Amygdala (tissue), 56 donors: ENCODE measurements around the gene GPM6B.

Experiments
- DNase-seq, 56 donors: peaks; one replicate each; lab custom pipeline; 2025; lab: John Stamatoyannopoulos, UW

GPM6B gene, protein sequence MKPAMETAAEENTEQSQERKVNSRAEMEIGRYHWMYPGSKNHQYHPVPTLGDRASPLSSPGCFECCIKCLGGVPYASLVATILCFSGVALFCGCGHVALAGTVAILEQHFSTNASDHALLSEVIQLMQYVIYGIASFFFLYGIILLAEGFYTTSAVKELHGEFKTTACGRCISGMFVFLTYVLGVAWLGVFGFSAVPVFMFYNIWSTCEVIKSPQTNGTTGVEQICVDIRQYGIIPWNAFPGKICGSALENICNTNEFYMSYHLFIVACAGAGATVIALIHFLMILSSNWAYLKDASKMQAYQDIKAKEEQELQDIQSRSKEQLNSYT

DNA sequence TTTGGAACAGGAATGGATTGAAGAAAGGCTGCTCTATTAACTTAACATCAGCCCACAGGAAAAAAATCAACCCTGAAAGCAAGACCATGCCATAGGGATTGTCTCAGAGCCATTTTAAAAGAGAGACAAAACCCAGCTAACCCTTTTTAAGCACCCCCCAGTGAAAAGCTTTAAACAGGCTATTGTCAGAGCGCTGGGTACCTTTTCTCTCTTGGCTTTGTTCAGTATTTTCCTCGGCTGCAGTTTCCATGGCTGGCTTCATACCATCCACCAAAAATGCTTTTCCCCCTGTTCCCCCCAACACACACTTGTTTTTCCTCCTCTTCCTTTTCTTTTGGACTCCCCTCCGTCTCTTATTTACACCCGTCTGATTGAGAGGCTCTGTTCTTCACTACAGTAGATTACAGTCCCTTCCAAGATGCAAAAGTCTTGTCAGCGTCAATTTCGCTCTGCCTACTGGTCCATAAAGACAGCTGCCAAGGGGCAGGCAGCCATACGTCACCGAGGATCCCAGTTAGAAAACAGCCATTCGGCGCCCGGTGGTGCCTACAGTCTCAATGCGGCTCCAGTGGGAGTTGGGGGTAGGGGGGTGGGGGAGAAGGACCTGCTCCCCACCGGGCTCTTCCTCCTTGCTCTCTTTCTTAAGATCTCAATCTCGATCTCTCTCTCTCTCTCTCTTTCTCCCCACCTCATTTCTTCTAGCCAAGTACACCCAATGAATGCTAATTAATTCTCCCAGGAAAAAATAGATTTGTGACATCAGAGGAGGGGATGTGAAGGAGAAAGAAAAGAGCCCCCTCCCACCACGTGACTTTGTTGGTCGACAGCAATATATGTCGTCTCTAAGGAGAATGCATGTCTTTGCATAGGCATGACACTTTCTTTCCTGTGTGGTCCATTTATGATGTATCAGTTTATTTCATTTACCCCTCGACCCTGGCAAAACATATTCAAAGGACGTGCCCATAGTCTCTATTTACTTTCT lies at the start of gene GPM6B:
Gene GPM6B, minus strand, starts transcription at position 451 of the 985 bp plus-strand sequence. Its CDS starts 189 bp downstream, at position 262.
- DNase-seq = peak in 49 of 56 donors; percentile 1 to 69 (median 33)

DNA sequence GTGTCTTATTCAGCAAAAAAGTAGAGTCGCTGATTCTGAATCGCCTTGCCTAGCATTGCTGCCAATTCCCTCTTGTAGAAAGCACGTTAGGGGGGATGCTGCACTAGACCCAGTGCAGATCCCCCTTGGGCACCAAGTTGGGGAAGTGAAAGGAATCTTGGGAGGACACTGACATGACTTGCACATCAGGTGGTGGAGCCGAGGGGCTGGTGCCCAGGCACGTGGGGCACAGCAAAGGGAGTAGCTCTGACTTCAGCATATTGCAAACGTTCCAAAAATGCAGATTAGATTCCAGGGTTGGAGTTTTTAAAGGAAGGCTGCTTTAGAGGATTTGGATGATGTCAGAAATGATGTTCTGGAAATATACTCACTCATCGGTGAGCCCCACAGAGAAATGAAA lies 47.4 kb upstream of the GPM6B start:
- peak in 6 of 56 donors; percentile 4 to 32 (median 14) for DNase-seq

DNA sequence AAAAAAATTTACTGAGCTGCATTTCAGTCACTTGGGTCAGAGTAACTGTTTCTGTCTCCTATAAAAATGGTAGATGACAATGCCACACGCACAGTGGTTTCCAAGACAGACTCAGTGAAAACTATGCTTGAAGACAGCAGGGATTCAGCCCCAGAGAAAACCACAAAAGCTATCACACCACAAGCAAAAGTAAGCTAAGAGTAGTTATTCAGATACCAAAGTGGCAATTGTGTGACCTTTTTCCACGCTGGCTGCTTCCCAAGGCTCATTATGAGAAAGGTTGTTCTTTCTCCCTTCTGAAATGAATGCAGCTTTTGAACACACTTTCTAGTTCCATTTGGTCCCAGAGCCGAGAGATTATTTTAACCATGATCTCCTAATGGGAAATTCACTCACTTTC lies 46.4 kb upstream of the GPM6B start:
- DNase-seq = peak in 19 of 56 donors; percentile 0 to 24 (median 6)

DNA sequence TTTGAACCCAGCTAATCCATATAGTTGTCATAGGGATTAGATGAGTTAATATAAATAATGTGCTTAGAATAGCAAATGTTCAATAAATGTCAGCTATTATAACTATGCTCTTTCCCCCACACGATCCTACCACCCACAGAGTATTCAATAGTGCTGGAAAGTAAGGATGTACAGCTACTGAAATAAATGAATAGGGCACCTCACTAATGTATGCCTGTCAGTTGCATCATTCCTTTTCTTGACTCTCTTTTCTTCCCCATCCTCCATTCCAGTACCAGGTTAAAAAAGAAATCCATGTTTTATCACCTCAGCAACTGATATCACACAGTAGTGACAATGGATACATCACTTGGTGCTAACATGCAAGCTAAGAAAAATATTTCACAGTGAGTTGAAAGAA lies 42.8 kb upstream of the GPM6B start:
- DNase-seq = no peak

DNA sequence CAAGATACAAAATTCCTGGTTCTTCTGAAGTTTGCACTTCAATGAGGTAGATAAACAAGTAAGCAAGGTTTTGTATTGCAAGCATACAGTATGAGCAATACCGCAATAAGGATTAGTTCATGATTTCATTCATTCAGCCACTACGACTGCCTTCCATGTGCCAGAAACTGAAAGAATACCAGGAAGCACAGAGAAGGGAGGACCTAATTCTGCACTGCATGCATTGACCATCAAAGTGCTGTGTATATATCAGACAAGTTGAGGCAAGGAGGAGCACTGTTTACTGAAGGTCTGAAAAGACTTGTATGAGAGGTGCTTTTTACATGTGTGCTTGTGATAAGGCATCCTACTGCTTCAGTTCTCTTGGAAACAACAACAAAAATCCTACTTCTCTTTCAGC lies 40.9 kb upstream of the GPM6B start:
- DNase-seq = no peak

DNA sequence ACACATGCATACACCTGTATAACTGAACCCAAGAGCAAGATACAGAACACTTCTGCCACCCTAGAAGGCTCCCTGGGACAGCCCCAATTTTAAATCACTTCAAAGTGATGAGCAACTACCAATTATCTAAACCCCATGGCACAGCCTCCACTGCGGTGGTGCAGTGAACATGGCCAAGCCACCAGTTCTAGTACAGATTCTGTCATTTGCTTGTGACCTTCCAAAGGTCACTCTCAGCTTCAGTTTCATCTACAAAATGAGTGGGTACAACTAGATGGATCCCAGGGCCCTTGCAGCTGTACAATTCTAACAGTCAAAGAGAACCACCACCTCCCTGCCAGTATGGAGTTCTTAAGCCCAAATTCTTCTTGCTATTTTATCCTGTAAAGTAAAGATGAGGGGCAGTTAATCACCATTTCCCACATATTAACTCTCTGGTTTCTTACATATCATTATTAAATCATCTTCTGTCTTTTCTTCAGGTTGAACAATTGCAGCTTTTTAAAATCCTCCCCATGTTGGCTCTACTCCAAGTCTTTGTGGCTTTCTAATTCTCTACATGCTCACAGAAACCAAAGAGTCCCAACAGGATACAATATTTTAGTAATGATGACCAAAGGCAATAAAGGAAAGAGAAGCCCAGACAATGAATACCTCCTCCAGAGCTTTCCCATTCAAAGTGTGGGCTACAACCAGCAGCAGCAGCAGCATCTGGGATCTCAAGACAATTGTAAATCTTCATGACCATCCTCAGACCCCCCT lies 39.0 kb upstream of the GPM6B start:
- DNase-seq = no peak

DNA sequence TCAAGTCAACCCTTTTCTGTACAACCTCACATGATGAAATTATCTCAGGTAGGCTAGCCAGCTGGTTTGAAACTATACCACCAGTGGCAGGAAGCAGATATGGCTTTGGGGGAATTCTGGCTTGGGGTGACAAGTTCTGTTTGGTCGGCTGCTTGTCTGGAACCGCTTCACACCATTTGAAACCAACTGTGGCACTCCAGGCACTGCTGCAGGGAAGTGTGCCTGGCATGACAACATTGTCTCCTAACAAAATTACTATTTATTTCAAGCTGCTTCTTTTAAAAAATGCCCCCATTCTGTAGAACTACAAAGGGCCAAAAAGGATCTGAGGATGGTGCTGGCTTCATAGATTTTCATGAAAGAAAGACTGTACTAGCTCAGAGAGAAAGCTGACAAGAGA lies 37.1 kb upstream of the GPM6B start:
- DNase-seq = peak in 7 of 56 donors; percentile 0 to 20 (median 2)

DNA sequence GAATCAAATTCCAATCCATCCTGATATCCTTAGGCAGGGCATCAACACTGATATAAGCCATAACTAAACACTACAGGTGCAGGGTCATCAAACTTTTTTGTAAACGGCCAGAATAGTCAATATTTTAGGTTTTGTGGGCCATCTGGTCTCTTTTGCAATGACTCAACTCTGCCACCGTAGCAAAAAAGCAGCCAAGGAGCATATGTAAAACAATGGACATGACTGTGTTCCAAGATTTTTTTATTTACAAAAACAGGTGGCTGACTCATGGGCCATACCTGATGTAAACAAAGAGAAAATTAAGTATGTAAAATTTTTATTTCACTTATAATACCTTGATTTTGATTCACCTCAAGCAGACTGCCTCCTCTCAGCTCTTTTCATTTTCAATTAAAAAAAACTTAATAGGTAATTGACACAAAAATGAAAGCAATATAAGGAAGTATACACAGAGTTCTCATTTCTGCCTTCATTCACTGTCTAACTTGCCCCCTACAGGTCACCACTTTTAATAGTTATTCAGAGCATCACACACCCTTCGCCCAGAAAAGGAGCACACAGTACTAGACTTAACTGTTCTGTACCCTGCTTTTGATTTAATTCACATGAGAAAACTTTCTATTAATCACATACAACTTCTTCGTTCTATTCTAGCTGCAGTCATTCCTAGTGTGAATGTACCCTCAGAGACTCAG lies 35.3 kb upstream of the GPM6B start:
- no peak for DNase-seq

DNA sequence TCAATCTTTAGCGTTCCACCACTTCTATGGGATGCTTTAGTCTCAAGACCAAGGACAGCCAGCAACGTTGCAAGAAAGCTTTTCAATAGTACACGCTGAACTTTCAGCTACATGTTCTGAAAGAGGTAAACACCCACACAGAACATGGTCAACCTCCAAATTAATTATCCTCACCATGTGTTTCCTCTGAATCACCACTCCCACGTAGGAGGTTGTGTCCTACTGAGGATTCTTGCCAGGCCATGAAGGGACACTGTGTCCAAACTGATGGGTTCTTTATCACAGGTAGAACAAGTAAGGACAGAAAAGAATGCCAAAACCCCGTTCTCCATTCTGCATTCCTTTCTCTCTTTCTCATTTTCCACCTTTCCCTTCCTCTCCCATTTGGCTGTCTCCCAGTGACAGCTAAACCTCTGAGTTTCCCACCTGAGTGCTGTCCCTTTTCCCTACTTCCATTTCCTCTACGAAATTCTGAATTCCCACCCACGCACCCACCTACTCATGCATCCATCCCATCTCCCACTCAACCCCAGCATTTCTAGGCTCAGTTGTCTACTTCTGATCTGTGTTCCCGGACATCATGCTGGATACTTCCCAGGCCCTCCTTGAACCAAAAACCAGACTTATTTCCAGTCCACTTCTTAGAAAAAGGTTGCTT lies 29.0 kb upstream of the GPM6B start:
- peak in 2 of 56 donors; percentile 1 to 2 for DNase-seq

DNA sequence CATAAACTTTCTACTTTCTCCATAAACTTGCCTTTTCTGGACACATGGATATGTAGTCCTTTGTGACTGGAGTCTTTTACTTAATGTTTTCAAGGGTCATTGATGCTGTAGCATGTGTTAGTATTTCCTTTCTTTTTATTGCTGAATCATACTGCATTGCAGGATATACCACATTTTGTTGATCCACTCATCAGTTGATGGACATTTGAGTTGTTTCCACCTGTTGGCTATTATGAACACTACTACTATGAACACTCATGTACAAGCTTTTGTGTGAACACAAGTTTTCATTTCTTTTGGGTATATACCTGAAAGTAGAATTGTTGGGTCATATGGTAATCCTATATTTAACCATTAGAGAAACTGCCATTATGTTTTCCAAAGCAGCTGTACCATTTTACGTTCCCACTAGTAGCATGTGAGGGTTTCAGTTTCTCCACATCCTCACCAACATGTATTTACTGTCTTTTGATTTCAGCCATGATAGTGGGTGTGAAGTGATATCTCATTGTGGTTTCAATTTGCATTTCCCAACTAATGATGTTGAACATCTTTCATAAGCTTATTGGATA lies 26.3 kb upstream of the GPM6B start:
- no peak for DNase-seq

DNA sequence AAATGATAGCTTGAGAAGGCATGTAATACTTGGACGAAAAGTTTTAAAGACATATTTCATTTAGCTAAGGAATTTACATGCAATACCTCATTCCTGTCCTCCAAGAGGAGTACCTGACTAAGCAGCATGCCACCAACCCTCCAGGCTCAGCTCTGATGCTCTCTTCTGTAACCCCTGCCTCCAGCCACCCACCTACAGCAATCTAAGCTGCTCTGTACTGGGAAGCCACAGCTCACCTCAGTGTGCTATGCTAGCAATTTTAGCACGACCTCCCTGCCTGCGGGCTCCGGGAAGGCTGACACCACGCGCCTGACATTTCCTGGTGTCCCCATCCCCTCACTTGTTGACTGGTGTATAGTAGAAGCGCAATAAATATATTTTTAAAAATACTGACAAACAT lies 23.2 kb upstream of the GPM6B start:
- DNase-seq = no peak

DNA sequence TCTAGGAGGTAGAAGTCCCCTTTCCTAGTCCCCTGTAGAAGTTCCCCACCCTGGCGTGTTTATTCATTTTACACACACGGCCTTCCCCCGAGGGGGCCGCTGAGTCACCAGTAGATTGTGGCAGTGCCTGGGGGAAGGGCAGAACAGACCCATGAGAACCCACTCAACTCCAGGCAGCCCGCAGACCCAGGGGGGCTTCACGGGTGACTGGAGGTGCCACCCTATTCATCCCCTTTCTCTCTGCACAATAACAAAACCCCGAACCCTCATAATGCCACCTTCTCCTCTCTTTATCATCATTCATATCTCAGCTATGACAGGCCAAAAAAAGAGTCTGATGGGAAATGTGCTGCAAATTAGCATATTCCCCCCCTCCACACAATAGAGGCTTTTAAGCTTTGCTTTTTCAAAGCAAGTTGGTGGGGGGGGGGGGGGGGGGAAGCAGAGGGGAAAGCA lies 20.4 kb upstream of the GPM6B start:
- peak in 50 of 56 donors; percentile 0 to 67 (median 22) for DNase-seq

DNA sequence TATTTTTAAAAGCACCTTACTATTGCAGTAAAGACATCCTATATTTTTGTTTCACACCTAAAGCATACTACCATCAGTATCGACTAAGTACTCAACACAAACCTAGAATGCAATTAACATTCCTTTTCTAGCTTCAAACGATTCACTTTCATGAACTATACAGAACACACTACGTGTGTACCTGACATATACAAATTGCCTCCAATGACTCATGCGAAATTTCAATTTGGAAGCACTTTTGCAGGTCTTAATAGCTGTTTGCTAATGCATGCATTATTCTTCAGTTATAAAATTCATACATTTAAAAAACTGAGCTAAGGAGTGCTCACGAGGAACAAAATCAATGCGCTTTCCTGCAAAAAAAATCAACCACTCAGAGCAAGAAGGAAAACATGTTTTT lies 19.7 kb upstream of the GPM6B start:
- no peak for DNase-seq

DNA sequence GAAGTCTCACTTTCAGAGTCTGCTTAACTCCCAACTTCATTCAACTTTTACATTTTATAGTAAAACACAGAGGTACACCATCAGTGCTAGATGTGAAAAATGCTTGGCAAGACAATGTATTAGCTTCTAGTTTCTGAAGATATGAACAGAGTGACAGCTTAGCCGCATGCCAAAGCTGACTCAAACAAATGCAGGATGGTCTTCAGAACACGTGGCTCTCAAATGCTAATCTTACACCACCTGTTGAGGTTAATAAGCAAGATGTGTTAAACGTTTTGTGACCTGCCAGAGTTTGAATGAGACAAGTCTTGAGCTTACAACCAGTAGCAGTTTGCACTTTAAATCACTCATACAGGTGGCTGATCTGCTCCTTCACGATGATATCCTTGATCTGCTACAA lies 18.9 kb upstream of the GPM6B start:
- no peak for DNase-seq

DNA sequence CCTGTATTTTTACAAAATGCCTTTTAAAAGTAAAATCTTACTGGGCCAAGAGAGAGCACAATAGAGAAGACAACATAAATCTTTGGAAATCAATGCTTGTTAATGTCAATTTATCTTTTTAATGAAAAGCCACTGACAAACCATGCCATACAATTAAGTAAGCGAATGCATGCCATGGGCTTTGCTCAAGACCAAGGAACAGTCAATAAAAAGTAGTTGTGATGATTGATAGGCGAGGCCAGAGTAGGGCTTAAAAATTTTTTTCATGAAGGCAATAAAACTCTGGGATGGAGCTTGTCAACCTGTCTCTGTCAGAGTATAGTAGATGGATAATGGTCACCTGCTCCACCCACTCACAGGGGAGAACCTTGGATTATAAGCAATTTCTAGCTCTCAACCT lies 17.5 kb upstream of the GPM6B start:
- no peak for DNase-seq

DNA sequence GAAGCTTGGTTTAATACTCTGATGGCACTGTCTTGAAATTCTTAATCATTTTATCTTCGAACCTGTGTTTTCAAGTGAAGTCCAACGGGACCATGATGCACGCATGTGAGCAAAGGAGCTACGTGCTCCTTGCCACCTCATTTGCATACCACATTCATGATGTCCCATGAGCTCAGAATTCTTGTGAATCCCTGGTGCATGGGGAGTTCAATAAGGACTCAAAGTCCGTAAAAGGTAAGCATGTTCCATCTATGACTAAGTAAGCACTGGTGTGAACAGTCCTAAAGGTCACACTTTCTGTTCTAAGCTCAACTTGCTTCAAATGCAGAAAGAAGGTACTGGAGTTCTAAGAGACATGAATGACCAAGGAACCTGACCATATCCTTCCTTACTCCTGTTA lies 13.1 kb upstream of the GPM6B start:
- no peak for DNase-seq

DNA sequence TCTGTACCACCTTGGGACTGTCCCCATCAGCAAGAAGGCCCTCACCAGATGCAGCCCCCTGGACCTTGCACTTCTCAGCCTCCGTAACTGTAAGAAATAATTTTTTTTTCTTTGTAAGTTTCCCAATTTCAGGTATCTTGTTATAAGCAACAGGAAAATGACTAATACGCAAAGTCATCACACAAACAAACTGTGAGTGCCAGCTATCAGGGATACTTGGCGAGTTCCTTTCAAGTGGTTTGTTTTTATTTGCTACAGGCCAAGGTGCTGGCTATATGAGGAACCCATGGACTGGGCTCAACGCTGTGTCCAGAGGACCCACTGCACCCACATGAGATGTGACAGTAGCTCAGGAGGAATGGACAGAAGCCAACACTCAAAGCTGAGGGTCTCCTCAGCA lies 11.5 kb upstream of the GPM6B start:
- no peak for DNase-seq

DNA sequence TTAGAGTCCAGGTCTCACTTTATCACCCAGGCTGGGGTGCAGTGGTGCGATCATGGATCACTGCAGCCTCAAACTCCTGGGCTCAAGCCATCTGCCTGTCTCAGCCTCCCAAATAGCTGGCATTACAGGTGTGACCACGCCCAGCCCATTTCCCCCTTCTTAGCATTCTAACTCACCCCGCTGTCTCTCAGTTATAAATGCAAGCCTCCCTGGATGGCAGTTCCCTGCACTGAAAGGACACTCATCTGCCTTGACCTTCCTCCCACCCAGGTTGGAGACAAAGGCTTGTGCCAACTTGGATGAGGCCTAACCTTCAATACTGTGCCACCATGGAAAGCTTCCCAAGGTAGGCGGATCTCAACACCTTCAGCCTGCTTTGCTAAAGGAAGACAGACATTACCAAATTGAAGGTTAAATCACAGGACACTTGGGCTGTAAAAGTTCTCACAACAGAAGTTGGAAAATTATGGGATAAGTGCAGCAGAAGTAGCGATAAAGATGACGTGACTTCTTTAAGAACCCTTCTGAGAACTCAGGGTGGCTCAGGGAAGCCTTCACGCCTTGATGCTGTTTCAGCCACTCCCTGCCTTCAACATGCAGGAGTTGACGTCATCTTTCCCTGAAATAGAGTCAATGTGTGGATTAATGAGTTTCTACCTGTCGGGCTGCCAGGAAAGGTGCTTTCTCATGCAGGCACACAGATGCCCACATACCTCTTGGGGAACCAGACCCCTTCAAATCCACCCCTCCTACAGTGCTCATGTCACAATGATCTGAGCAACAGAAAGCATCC lies 10.6 kb upstream of the GPM6B start:
- no peak for DNase-seq
